GM13976 (cell line): Measurements from ENCODE around the gene NTN5.
A peak's percentile ranks its signal among the peaks of the same experiment; 100 is the strongest.

Source experiments
- DNase-seq: peaks from one replicate; pipeline ENCODE4 v3.0.0; 2012; ENCODE audit warnings: low spot score
- CTCF ChIP-seq: IDR thresholded peaks from 2 replicates; pipeline ENCODE4 v1.5.1; 2012; ENCODE audit warnings: borderline replicate concordance, mild to moderate bottlenecking; ENCODE audit not compliant: insufficient read depth; ENCODE audit errors: extremely low read depth, missing control alignments, control extremely low read depth
- in situ Hi-C: fragments of 300-500 bp; cut with MboI; formaldehyde crosslinking; loops from one replicate; pipeline ENCODE4 v1.12.0; 2022; ENCODE audit warnings: low sequenced_read_pairs, mixed read lengths, inconsistent platforms; ENCODE audit not compliant: unreplicated experiment

Gene NTN5

GRCh38 chr19:48676487-48676886 lies 3.7 kb upstream of the NTN5 start:
- in situ Hi-C loops, result no loop called here
- DNase-seq, result no peak
- no peak for TF ChIP-seq CTCF

GRCh38 chr19:48674921-48675824 lies 2.4 kb upstream of the NTN5 start:
- in situ Hi-C loops, result no loop called here
- peak; percentile 77 for TF ChIP-seq CTCF
- DNase-seq, result peak; percentile 95

GRCh38 chr19:48674216-48674809 lies 1.5 kb upstream of the NTN5 start:
- DNase-seq, result peak; percentile 37
- in situ Hi-C loops, result no loop called here
- TF ChIP-seq CTCF, result no peak

- in situ Hi-C loops, result no loop called here
- DNase-seq, result peak; percentile 19
- TF ChIP-seq CTCF, result no peak
Measured at GRCh38 chr19:48673436-48674100, 751 bp upstream of the NTN5 start.

- no peak for TF ChIP-seq CTCF
- in situ Hi-C loops, result no loop called here
- peak; percentile 39 for DNase-seq
Measured at GRCh38 chr19:48671446-48671995, 1.3 kb downstream of the NTN5 start.

GRCh38 chr19:48670699-48671445 lies 1.9 kb downstream of the NTN5 start:
- in situ Hi-C loops, result no loop called here
- TF ChIP-seq CTCF, result no peak

More at GRCh38 chr19:48670699-48671445, 1.9 kb downstream of the NTN5 start:
- peak; percentile 16 for DNase-seq
